SK-N-SH treated with all-trans-retinoic acid at 6 μM for 48 hours (cell line): Measurements from ENCODE around the gene KLHDC8B.

Experiments
- ESRRG ChIP-seq: fragments of 250-450 bp; sonication (Bioruptor Pico); IDR thresholded peaks from 2 replicates; pipeline ENCODE4 v1.6.1; 2021; ENCODE audit warnings: mild to moderate bottlenecking
- GLIS3 ChIP-seq: fragments of 250-450 bp; sonication (Bioruptor Pico); IDR thresholded peaks from 2 replicates; pipeline ENCODE4 v1.5.0; 2020; ENCODE audit warnings: mild to moderate bottlenecking, moderate library complexity
- TCF4 ChIP-seq: fragments of 250-450 bp; sonication (Bioruptor Pico); IDR thresholded peaks from 2 replicates; pipeline ENCODE4 v1.8.0; 2021; ENCODE audit warnings: mild to moderate bottlenecking, moderate library complexity, borderline replicate concordance
- ZFP3 ChIP-seq: fragments of 250-450 bp; sonication (Bioruptor Pico); IDR thresholded peaks from 2 replicates; pipeline ENCODE4 v1.5.0; 2020; ENCODE audit warnings: mild to moderate bottlenecking, moderate library complexity
- ZFP30 ChIP-seq: fragments of 450-650 bp; formaldehyde crosslinking; IDR thresholded peaks from 2 replicates; pipeline ENCODE4 v1.5.0; 2022; ENCODE audit warnings: mild to moderate bottlenecking, moderate library complexity
- ZNF565 ChIP-seq: fragments of 450-650 bp; formaldehyde crosslinking; conservative IDR thresholded peaks from 2 replicates; pipeline ENCODE4 v1.5.0; 2020; ENCODE audit warnings: low read depth, mild to moderate bottlenecking, moderate library complexity
- TF ChIP-seq, protein P1 (sequence below): fragments of 250-450 bp; sonication (Bioruptor Pico); IDR thresholded peaks from 2 replicates; pipeline ENCODE4 v1.5.1; 2021; ENCODE audit warnings: mild to moderate bottlenecking, moderate library complexity

DNA sequence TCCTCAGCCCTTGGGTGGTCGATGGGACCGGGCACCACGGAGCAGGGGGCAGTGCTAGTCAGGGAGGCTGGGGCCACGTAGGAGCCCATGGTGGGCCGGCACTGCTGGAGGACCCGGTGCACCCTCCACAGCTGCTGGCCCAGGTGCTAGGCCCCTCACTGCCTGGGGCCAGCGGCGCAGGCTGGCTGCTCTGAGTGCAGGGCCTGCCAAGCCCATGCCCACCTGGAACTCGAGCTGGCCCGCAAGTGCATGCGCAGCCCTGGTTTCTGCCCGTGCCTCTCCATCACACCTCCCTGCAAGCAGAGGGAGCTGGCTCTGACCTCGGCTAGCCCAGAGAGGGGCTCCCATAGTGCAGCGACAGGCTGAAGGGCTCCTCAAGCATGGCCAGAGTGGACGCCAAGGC is 42.1 kb downstream of the KLHDC8B start:
- TF ChIP-seq, protein P1, sequence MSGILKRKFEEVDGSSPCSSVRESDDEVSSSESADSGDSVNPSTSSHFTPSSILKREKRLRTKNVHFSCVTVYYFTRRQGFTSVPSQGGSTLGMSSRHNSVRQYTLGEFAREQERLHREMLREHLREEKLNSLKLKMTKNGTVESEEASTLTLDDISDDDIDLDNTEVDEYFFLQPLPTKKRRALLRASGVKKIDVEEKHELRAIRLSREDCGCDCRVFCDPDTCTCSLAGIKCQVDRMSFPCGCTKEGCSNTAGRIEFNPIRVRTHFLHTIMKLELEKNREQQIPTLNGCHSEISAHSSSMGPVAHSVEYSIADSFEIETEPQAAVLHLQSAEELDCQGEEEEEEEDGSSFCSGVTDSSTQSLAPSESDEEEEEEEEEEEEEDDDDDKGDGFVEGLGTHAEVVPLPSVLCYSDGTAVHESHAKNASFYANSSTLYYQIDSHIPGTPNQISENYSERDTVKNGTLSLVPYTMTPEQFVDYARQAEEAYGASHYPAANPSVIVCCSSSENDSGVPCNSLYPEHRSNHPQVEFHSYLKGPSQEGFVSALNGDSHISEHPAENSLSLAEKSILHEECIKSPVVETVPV (CRISPR knock-in tag): no peak
- TF ChIP-seq TCF4 (no peak), ZFP30 (CRISPR knock-in tag) (no peak), ZFP3 (CRISPR knock-in tag) (no peak), GLIS3 (CRISPR knock-in tag) (no peak), ZNF565 (no peak), ESRRG (CRISPR knock-in tag) (no peak)
